ENCODE results near the gene TRNP1.

Gene TRNP1

DNA sequence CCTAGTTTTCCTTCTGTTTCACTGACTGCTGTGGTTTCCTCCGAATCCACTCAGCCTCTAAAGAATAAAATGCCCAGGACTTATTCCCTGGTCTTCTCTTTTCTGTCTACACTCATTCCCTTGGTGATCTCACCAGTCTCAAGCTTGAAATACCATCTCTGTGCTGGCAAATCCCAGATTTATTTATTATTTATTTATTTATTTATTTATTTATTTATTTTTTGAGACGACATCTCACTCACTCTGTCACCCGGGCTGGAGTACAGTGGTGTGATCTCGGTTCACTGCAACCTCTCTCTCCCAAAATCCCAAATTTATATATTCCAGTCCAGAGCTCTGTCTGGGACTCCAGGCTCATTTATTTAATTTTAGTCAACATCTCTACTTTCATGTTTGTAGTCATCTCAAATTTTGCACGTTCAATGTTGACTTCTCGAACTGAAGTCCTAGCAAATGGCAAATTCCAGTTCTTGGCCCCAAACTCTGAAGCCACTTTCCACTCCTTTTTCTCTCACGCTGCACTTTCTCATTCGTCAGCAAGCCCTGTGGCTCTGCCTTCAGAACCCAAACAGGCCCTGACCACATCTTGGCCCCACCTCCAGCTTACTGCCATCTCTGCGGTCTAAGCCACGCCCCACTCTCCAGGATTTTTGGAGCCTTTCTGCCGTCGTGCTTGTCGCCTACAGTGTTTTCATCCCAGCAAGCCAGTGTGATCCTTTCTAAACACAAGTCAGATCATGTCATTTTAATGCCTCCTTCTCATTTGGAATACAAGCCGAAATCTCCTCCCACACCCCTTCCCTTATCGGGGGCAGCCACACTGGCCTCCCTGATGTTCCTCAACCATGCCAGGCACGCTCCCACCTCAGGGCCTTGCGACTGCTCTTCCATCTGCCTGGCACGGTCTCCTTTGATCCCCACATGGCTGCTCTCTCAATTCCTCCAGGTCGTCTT lies 33.4 kb downstream of the TRNP1 start:
- DNase-seq (ENCODE audit: low read depth, low spot score) = no peak

DNA sequence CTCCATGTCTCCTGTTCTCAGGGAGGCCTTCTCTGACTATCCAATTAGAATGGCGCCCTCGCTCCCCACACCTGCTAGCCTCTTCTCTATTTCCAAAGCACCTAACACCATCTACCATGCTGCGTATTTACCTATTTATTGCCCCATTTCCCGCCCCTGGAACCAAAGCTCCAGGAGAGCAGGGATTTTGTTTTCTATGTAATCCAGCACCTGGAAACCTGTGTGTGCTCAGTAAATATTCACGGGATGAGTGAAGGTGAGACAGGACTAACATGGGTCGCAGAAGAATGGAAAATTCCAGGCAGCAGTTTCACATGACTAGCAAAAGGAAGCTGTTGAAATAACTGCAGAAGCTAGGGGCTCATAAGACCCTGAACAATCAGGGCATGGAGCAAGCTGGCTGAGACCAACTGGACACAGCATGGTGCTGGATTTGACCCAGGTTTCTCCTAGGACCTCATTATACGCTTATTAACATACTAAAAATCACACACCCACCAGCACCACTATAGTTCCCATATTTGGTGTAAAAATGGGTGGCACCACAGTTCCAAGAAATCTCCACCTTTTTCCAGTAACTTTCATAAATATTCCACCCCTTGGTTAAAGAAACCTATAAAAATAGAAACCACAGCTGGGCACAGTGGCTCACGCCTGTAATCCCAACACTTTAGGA lies 34.2 kb downstream of the TRNP1 start:
- DNase-seq (ENCODE audit: low read depth, low spot score) = no peak

GRCh38 chr1:27029517-27029916 lies 36.0 kb downstream of the TRNP1 start:
- DNase-seq (ENCODE audit: low read depth, low spot score) = no peak

DNA sequence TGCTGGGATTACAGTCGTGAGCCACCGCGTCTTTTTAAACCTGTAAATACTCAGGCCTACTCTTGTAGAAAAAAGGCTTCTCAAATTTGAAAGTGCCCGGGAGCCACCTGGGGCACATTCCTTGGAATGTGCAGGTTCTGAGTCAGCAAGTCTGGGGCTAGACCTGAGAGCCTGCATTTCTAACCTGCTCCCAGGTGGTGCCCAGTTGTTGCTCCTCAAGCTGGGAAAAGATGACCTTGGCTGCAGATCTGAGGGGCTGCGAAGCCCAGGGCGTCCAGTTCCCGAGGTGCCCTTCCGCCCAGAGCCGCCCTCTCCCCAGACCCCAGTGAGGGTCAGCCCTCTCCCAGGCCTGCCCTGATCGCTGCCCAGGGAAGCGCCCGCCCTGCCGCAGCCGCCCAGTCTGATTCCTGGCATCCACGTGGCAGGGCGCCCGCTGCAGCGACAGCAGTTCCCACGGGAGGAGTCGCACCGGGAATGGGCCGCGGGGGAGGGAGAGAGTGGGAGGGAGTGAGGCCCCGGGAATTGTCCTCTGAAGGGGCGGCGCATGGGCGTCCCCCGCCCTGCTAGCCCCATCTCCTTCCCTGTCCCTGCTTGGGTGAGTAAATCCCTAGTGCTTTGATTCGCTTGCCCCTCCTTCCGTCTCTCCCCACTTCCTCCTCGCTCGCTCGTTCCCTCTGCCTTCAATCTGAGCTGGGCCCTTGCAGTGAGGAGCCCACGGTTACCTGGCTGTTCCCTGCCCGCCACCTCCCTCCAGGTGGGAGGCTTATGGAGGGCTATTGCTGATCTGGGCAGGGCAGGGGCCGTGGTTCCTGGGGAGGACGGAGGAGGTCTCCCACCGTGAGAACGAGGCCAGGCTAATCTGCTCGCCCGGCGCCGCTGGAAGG lies 38.0 kb downstream of the TRNP1 start:
- no peak for DNase-seq (ENCODE audit: low read depth, low spot score)

- DNase-seq (ENCODE audit: low read depth, low spot score) = no peak
These were observed 38.6 kb downstream of the TRNP1 start for GRCh38 chr1:27032119-27032461.

DNA sequence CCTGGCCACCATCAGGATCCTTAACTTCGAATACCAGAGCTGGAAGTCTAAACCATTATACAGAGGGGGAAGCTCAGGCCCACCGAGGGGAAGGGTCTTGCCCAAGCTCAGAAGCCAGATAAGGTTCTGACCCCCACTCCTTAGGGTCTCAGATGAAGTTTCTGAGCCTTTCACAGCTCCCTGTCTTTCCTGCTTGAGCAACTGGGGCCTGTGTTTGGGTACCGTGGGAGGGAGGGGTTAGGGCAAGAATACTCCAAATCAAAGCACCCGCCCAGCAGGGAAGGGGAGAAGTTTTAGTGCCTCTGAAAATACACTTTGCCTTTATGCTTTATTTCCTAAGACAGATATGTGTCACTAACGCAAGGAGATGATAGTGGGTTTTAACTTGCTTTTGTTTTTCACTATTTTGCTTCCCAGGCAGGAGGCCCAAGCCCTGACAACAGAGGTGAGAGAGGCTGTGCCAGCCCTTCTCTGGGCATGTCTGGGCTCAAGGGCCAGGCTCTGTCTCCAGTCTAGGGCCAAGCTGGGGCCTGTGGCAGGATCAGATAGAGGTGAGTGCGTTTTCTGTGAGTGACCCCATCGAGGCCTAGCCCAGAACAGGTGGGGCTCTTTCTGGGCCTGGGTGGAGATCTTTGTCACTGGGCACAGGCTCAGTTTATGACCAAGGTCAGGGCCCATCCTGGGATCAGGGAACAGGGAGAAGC lies 39.7 kb downstream of the TRNP1 start:
- no peak for DNase-seq (ENCODE audit: low read depth, low spot score)

DNA sequence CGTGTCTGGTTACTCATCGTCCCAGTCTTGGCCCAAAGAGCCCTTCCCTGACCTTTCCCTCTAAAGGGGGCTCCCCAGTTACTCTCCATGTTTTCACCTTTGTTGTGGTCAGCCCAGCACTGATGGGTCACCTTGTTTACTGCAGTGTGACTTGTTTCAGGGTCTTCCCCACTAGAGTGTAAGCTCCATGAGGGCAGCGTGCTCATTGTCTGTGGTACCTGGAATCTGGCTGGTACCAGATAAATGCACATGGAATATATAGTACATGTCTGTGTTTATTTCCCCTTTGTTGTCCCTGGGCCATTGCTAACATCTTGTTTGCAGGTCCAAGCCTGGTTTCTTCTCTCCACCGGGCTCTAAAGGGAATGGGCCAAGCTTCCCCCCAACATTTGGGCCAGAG lies 41.9 kb downstream of the TRNP1 start:
- DNase-seq (ENCODE audit: low read depth, low spot score) = no peak

- DNase-seq (ENCODE audit: low read depth, low spot score) = no peak
These were observed 43.2 kb downstream of the TRNP1 start for GRCh38 chr1:27036718-27037117.

DNA sequence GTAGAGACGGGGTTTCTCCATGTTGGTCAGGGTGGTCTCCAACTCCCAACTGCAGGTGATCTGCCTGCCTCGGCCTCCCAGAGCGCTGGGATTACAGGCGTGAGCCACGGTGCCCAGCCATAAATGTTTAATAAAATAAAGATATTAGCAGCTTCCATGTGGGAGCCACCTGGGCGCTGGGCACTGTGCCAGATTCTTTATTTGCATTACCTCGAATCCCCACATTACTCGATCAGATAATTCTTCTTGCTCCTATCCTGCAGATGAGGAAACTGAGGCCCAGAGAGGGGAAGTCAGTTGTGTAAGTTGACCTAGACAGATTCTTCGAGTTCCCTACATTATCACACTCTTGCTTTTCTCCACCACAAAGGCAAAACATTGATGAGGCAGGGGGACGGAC lies 44.0 kb downstream of the TRNP1 start:
- no peak for DNase-seq (ENCODE audit: low read depth, low spot score)

DNA sequence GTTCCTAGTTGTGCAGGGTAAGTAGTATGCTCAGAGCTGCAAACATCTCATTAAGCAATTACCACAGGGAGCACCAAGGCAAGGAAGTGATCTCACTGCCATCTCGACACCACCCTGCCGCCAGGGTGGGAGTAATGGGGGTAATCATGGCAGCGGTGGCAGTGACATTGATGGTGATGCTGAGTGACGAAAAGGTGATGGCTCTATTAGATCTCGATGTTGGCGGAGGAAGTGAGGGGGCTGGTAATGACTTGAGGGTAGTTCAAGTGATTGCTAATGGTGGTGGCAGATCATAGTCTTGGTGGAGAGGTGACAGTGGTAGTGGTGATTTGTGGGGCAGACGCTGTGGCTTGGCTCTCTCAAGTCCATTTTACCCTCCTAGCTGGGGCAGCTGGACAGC lies 44.5 kb downstream of the TRNP1 start:
- no peak for DNase-seq (ENCODE audit: low read depth, low spot score)

- no peak for DNase-seq (ENCODE audit: low read depth, low spot score)
These were observed 49.2 kb downstream of the TRNP1 start for GRCh38 chr1:27042670-27043069.

- DNase-seq (ENCODE audit: low read depth, low spot score) = no peak
These were observed 51.2 kb downstream of the TRNP1 start for GRCh38 chr1:27044613-27045151.

DNA sequence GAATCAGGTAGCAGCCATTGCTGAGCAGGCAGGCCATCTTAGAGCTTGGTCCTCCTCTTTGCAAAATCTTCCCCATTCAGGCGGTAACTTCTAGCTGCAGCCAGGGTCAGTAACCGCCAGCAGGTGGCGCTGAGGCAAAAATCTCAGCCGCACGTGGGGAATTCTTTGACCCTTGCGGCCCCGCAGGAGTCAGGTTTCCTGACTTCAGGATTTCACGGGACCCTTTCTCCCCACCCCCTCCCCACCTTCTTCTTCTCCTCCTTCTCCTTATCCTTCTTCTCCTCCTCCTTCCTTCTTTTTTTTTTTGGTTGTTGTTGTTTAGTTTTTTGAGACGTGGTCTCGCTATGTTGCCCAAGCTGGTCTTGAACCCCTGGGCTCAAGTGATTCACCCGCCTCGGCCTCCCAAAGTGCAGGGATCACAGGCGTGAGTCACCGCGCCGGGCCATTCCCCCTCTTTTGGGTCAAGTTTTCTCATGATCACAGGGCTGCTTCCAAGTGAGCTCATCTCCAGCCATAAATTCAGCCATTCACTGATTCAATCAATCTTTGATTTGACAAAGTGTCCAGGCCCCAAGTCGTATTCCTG lies 52.6 kb downstream of the TRNP1 start:
- no peak for DNase-seq (ENCODE audit: low read depth, low spot score)

DNA sequence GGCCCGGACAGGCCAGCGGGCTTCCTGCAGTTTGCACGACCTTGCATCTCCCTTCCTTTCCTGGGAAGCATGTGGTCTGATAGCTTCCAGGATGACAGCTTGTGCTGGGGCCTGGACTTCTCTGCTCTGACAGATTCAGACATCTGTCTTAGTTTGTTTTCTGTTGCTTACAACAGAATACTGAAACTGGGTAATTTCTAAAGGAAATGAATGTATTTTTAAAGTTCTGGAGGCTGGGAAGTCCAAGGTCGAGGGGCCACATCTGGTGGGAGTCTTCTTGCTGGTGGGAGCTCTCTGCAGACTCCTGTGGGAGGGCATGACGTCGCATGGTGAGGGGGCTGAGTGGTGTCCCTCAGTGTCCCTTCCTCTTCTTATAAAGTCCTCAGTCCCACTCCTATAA lies 54.4 kb downstream of the TRNP1 start:
- no peak for DNase-seq (ENCODE audit: low read depth, low spot score)

GRCh38 chr1:27049100-27049499 lies 55.6 kb downstream of the TRNP1 start:
- DNase-seq (ENCODE audit: low read depth, low spot score) = no peak

DNA sequence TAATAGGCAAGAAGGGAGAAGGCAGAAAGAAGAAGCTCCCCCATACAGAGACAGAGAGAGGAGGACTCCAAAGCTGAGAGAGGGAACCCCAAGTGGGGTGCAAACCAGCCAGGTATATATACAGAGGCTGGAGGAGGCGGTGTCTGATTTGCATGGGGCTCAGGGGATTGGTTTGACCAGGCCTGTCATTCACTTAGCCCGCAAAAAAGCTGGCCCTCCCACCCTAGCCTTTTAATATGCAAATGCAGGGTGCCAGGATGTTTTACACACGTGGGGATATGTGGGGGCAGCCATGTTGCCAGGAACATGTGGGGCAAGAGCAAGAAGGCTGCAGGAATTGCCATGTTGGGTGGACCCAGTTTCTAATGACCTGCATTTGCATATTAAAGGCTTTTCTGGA lies 56.1 kb downstream of the TRNP1 start:
- no peak for DNase-seq (ENCODE audit: low read depth, low spot score)

Measured in brain pericyte (primary cell).